IPS-15b (cell line): ENCODE measurements around the gene ZNF296.
"Not testable (repeated sequence)": the region's sequence is repeated elsewhere in the genome, so short reads cannot be mapped to it uniquely, and the experiment has no call there.

Experiments used
- H3K27me3 ChIP-seq: one replicate; pipeline ENCODE4 v1.6.1; 2013; ENCODE audit warnings: low read length; ENCODE audit not compliant: control insufficient read depth, insufficient read depth
- H3K36me3 ChIP-seq: one replicate; pipeline ENCODE4 v1.6.1; 2013; ENCODE audit warnings: low read length; ENCODE audit not compliant: control insufficient read depth, insufficient read depth
- H3K4me1 ChIP-seq: one replicate; pipeline ENCODE4 v1.6.1; 2013; ENCODE audit warnings: mild to moderate bottlenecking, low read length; ENCODE audit not compliant: control insufficient read depth, insufficient read depth
- H3K4me3 ChIP-seq: one replicate; pipeline ENCODE4 v1.5.1; 2013; ENCODE audit warnings: low read depth, low read length
- H3K9ac ChIP-seq: one replicate; pipeline ENCODE4 v1.6.1; 2013; ENCODE audit warnings: low read depth, mild to moderate bottlenecking, low read length
- H3K9me3 ChIP-seq: one replicate; pipeline ENCODE4 v1.6.1; 2013; ENCODE audit warnings: mild to moderate bottlenecking, low read length; ENCODE audit not compliant: control insufficient read depth, insufficient read depth

Gene ZNF296

DNA sequence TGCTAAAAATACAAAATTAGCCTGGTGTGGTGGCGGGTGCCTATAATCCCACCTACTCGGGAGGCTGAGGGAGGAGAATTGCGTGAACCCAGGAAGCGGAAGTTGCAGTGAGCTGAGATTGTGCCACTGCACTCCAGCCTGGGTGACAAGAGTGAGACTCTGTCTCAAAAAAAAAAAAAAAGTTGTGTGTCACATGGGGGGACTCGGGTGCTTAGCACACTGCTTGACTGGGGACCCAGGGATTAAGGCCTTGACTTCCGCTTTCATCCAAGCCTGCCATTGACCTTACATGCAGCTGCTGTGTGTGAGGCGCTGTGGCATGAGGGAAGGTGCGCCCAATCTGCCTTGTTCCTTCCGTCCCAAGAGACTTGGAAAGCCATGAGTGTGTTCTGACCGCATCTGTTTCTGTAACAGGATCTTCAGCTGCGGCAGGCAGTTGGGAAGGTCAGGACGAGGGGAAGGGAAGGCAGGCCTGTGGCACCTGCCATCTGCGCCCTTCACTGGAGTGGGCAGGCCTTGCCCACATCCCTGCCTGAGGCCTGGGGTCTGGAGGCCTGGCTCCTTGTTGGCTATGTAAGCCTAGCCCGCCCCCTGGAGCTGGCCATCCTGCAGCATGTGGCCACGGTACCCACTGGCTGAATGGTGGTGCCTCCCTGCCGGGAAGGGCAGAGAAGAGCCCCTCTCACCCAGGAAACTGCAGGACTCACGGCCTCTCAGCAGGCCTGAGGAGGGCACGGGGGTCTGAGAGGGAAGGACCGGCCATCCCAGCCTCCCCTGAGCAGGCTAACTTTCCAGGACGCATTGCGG is 39.7 kb upstream of the ZNF296 start:
- H3K27me3 ChIP-seq = no peaks in the 10 kb centered on the region
- no peaks in the 10 kb centered on the region for H3K9me3 ChIP-seq
- H3K9ac ChIP-seq = no peak overlapping the region
- peaks cover 6% of the 10 kb centered on the region for H3K36me3 ChIP-seq
- no peak overlapping the region for H3K4me3 ChIP-seq
- peaks cover 8% of the 10 kb centered on the region for H3K4me1 ChIP-seq

- peaks cover 8% of the 10 kb centered on the region for H3K4me1 ChIP-seq
- H3K9me3 ChIP-seq = no peaks in the 10 kb centered on the region
- H3K4me3 ChIP-seq = no peak overlapping the region
- no peak overlapping the region for H3K9ac ChIP-seq
- no peaks in the 10 kb centered on the region for H3K27me3 ChIP-seq
- H3K36me3 ChIP-seq = peaks cover 6% of the 10 kb centered on the region
Observed at GRCh38 chr19:45114116-45114515, 37.8 kb upstream of the ZNF296 start.

DNA sequence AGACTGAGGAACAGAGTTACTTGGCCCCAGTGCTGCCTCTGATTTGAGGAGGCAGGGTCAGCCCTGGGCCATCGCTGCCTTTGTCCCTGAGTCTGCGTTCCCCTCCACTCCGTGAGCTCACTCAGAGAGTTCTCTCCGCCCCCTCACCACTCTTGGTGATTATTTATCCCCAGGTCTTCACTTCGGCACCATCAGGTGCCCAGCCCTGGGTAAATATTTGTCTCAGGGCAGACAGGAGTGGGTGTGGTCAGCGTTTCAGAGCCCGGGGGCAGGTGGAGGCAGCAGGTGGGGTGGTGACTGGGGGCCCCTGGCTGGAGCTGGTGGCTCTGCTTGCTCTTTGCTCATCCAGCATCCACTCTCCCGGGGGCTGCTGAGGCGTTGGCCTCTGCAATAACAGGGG is 37.4 kb upstream of the ZNF296 start:
- no peaks in the 10 kb centered on the region for H3K9me3 ChIP-seq
- H3K9ac ChIP-seq = no peak overlapping the region
- H3K4me1 ChIP-seq = peaks cover 8% of the 10 kb centered on the region
- no peak overlapping the region for H3K4me3 ChIP-seq
- H3K36me3 ChIP-seq = peaks cover 6% of the 10 kb centered on the region
- H3K27me3 ChIP-seq = no peaks in the 10 kb centered on the region

DNA sequence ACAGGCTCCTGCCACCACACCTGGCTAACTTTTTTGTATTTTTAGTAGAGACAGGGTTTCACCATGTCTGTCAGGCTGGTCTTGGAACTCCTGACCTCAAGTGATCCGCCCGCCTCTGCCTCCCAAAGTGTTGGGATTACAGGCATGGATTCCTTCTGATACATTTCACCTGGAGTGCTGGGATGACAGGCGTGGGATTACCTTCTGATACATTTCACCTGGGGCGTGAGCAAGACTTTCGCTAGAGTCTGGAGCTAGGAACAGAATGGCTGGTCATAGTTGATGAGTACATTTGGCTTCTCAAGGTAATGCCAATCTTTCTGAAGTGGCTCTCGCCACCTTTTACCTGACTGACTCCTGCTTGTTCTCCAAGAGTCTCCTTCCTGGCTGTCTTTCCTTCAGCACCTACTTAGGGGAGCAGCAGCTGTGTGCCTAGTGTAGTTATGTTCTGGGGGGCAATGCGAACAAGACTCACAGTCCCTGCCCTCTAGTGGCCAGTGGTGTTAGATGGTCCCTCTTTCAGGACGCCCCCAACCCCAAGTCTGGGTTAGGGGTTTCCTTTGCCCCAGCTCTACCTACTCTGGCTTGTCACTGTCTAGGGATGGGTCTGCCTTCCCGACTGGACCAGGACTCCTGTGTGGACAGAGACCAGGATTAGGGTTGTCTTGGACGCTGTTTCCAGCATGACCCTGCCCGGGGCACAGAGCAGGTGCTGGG is 36.0 kb upstream of the ZNF296 start:
- H3K4me3 ChIP-seq = no peak overlapping the region
- H3K9ac ChIP-seq = no peak overlapping the region
- H3K36me3 ChIP-seq = peaks cover 6% of the 10 kb centered on the region
- no peaks in the 10 kb centered on the region for H3K9me3 ChIP-seq
- H3K4me1 ChIP-seq = peaks cover 8% of the 10 kb centered on the region
- H3K27me3 ChIP-seq = no peaks in the 10 kb centered on the region

DNA sequence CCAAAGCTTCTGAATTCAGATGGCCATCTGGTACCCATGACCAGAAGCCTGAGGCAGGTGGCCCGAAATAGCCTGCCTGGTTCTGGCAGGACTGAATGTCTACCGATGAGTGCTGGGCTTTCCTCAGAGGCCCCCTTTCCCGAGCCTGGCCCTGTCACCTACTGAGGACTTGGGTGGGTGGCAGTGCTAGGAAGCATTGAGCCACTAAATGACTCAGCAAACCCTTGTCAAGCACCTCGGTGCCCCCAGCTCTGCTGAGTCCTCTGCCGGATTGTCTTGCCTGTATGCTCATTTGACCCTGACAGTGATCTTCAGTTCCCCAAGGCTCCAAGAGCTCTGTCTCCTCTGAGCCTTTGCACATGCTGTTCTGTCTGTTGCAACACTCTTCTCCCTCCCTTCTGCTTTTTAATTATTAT is 34.6 kb upstream of the ZNF296 start:
- Histone ChIP-seq H3K4me1 (peaks cover 8% of the 10 kb centered on the region), H3K9me3 (no peaks in the 10 kb centered on the region), H3K36me3 (peaks cover 3% of the 10 kb centered on the region), H3K4me3 (no peak overlapping the region), H3K27me3 (no peaks in the 10 kb centered on the region), H3K9ac (no peak overlapping the region)

DNA sequence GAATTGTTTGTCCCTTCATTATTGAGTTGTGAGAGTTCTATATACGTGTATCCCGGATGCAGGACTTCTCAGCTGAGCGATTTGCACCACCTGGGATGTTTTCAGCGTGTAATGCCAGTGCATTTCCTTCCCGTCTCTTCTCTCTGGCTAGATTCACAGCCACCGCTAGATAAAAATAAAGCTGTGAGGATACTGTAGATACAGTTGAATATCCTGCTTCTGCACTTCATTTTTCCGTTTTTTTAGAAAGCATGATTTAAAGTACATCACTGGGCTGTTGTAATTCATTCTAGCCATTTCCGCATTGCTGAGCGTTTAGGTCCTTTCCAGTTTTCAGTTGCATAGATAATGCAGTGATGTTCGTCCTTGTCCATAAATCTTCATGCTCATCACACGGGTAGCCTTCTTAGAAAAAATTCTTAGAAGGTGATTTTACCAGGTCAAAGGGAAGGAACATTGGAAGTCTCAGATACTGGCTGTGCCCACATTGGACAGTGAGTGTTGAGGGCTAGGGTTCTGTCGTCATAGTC is 31.4 kb upstream of the ZNF296 start:
- no peaks in the 10 kb centered on the region for H3K27me3 ChIP-seq
- no peak overlapping the region for H3K9ac ChIP-seq
- H3K9me3 ChIP-seq = no peaks in the 10 kb centered on the region
- H3K36me3 ChIP-seq = no peaks in the 10 kb centered on the region
- H3K4me1 ChIP-seq = peaks cover 10% of the 10 kb centered on the region
- no peak overlapping the region for H3K4me3 ChIP-seq

DNA sequence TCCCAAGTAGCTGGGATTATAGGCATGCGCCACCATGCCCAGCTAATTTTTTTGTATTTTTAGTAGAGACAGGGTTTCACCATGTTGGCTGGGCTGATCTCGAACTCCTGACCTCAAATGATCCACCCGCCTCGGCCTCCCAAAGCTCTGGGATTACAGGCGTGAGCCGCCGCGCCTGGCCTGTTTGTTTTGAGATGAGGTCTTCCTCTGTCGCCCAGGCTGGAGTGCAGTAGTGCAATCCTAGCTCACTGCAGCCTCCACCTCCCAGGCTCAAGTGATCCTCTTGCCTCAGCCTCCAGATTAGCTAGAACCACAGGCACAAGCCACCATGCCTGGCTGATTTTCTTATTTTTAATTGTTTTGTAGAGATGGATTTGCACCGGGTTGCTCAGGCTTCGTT is 30.1 kb upstream of the ZNF296 start:
- H3K9me3 ChIP-seq, H3K4me3 ChIP-seq, H3K36me3 ChIP-seq, H3K27me3 ChIP-seq, H3K9ac ChIP-seq: not testable (repeated sequence)
- H3K4me1 ChIP-seq = peaks cover 13% of the 10 kb centered on the region

DNA sequence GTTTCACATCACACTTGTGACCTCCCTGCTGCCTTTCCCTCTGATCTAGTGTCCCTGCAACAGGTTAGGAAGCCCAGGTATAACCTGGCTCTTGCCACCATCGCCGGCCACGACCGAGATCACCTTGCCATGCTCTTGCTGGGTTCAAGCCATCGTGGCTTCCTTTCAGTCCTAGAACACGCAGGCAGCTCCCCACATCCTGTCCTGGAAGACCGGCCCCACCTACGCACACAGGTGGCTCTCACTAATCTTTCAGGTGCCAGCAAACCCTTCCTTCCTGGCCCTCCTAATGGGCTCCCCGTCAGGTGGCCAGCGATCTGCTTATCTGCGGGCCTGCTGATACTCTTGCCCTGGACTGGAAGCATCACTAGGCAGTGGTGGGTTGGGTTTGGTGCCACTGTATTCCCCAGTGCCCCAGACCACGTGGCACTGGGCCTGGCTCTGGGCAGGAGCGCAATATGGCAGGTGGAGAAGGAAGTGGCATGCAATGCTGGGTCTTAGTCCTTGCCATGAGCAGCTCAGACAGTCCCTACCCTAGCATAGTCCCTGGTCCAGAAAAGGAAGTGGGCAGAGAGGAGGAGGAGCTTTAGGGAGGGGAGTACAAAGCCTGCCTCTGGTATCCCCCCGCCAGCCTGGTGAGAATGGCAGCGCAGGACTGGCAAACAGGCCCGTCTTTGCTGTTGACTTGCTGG is 28.5 kb upstream of the ZNF296 start:
- Histone ChIP-seq H3K27me3 (no peaks in the 10 kb centered on the region), H3K9ac (no peak overlapping the region), H3K9me3 (no peaks in the 10 kb centered on the region), H3K36me3 (peaks cover 2% of the 10 kb centered on the region), H3K4me3 (no peak overlapping the region), H3K4me1 (peaks cover 16% of the 10 kb centered on the region)

DNA sequence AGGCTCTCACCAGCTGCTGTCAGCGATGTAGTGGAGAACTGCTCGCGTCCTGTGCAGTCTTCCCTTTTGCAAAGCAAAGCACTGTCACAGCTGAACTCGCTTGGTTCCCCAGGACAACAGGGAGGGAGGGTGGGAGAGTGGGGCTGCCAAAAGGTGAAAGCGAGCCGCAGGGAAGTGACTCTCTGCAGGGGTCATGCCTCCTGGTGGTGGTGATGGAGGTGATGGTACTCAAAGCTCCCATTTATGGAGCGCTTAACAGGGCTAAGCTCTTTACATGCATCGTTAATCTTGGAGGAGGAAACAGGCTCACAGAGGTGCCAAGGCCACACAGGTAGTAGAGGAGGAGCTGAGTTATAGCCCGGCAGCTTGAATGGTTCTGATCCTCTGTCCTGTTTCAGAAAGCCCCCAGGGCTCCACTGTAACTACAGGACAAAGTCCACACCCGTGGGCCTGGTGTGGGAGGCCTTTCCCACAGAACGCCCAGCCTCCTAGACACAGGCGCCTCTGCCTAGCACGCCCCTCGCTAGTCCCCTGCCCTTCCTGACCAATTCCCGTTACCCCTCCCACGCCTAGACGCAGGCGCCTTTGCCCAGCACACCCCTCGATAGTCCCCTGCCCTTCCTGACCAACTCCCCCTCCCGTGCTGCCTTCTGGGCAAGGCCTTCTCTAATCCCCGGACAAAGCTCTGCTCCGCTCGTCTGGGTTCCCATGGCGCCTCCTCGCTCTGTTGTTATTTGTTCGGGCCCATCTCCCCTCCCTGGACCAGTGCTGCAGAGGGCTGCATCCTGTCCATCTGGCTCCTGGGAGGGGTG is 27.4 kb upstream of the ZNF296 start:
- Histone ChIP-seq H3K9me3 (no peaks in the 10 kb centered on the region), H3K36me3 (peaks cover 2% of the 10 kb centered on the region), H3K4me3 (no peak overlapping the region), H3K4me1 (peaks cover 26% of the 10 kb centered on the region), H3K27me3 (no peaks in the 10 kb centered on the region), H3K9ac (no peak overlapping the region)

DNA sequence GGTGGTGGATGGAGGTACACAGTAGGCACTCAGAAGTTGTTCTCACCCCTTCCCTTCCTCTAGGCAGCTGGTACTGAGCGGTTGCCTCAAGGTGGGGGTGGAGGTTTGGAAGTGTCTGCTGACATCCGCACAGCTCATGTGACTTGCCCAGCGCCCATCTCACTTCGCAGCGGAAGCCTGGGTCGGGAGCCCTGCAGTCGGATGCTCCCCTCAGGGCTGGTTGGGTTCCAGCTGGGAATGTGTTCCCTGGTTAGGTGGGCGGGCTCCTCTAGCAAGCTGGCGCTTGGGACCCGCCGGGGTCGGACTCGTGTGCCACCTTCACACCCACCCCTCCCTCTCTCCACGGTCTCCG is 26.9 kb upstream of the ZNF296 start:
- Histone ChIP-seq H3K9ac (peak overlapping the region; percentile 12), H3K4me3 (no peak overlapping the region), H3K27me3 (no peaks in the 10 kb centered on the region), H3K4me1 (peaks cover 31% of the 10 kb centered on the region), H3K36me3 (peaks cover 2% of the 10 kb centered on the region), H3K9me3 (no peaks in the 10 kb centered on the region)

GRCh38 chr19:45102481-45102880 is 26.2 kb upstream of the ZNF296 start:
- Histone ChIP-seq H3K4me3 (no peak overlapping the region), H3K4me1 (peaks cover 36% of the 10 kb centered on the region), H3K27me3 (no peaks in the 10 kb centered on the region), H3K36me3 (peaks cover 2% of the 10 kb centered on the region), H3K9me3 (no peaks in the 10 kb centered on the region), H3K9ac (peak overlapping the region; percentile 5)
